MM.1S (cell line): ENCODE data around the gene SPACA6.

Source experiments
- DNase-seq: peaks from one replicate; pipeline ENCODE4 v3.0.0-alpha.2; 2015
- H2AFZ ChIP-seq: fragments of 300-600 bp; sonication (generic); 2 replicates; pipeline ENCODE4 v1.6.0; 2016; ENCODE audit warnings: antibody characterized with exemption, low read length
- H3F3A ChIP-seq: fragments of 300-600 bp; sonication (generic); 2 replicates; pipeline ENCODE4 v1.6.1; 2016; ENCODE audit warnings: mild to moderate bottlenecking, antibody characterized with exemption, low read length, moderate library complexity, mixed read lengths; ENCODE audit not compliant: insufficient read depth
- H3K27ac ChIP-seq: fragments of 300-600 bp; sonication (generic); 2 replicates; pipeline ENCODE4 v1.5.1; 2016; ENCODE audit warnings: mild to moderate bottlenecking, low read length
- H3K27me3 ChIP-seq: fragments of 300-600 bp; sonication (generic); replicated peaks from 2 replicates; pipeline ENCODE4 v1.6.0; 2016; ENCODE audit warnings: low read length; ENCODE audit not compliant: insufficient read depth
- H3K36me3 ChIP-seq: fragments of 300-600 bp; sonication (generic); replicated peaks from 2 replicates; pipeline ENCODE4 v1.6.1; 2016; ENCODE audit warnings: mild to moderate bottlenecking, low read length, mixed read lengths; ENCODE audit not compliant: insufficient read depth
- H3K4me1 ChIP-seq: fragments of 300-600 bp; sonication (generic); 2 replicates; pipeline ENCODE4 v1.6.1; 2016; ENCODE audit warnings: low read length, mixed read lengths
- H3K4me2 ChIP-seq: fragments of 300-600 bp; sonication (generic); 2 replicates; pipeline ENCODE4 v1.6.0; 2016; ENCODE audit warnings: low read depth, low read length
- H3K4me3 ChIP-seq: fragments of 300-600 bp; sonication (generic); 2 replicates; pipeline ENCODE4 v1.5.1; 2016; ENCODE audit warnings: low read length, mixed read lengths
- H3K79me2 ChIP-seq: fragments of 300-600 bp; sonication (generic); 2 replicates; pipeline ENCODE4 v1.6.1; 2016; ENCODE audit warnings: mixed run types, low read length, mixed read lengths
- H3K9ac ChIP-seq: fragments of 300-600 bp; sonication (generic); 2 replicates; pipeline ENCODE4 v1.6.1; 2016; ENCODE audit warnings: low read length, mixed read lengths
- H3K9me2 ChIP-seq: fragments of 300-600 bp; sonication (generic); replicated peaks from 2 replicates; pipeline ENCODE4 v1.6.1; 2016; ENCODE audit warnings: mild to moderate bottlenecking, low read length, mixed read lengths; ENCODE audit not compliant: insufficient read depth
- H3K9me3 ChIP-seq: fragments of 300-600 bp; sonication (generic); replicated peaks from 2 replicates; pipeline ENCODE4 v1.6.1; 2016; ENCODE audit warnings: mild to moderate bottlenecking, low read length, mixed read lengths; ENCODE audit not compliant: insufficient read depth
- H4K20me1 ChIP-seq: fragments of 300-600 bp; sonication (generic); 2 replicates; pipeline ENCODE4 v1.6.1; 2016; ENCODE audit warnings: mild to moderate bottlenecking, low read length, moderate library complexity, mixed read lengths; ENCODE audit not compliant: insufficient read depth
- EZH2 ChIP-seq: fragments of 300-600 bp; sonication (generic); optimal IDR thresholded peaks from 2 replicates; pipeline ENCODE3; 2017; ENCODE audit warnings: low read depth, mild to moderate bottlenecking, antibody characterized with exemption, low read length, mixed read lengths
- EZH2phosphoT487 ChIP-seq: fragments of 300-600 bp; sonication (generic); IDR thresholded peaks from 2 replicates; pipeline ENCODE4 v1.6.1; 2018; ENCODE audit warnings: antibody characterized with exemption, low read length
- TF ChIP-seq, protein P1 (sequence below): fragments of 300-600 bp; sonication (generic); IDR thresholded peaks from 2 replicates; pipeline ENCODE4 v1.5.1; 2016; ENCODE audit warnings: antibody characterized with exemption, low read length, mixed read lengths

The SPACA6 gene

DNA sequence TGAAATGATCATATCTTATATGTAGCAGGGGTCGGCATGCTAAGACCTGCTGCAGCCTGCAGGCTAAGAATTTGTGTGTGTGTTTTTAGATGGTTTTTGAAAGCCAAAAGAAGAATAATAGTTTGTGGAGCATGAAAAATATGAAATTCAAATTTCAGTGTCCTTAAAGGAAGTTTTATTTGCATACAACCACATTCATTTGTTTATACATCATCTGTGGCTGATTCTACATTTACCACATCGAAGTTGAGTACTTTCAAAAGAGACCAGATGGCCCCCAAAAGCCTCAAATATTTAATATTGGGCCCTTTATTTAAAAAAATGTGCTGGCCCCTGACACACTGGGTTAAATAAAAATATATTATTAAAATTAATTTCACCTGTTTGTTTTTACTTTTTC lies 29.4 kb downstream of the SPACA6 start:
- no peaks in the 10 kb centered on the region for H4K20me1 ChIP-seq
- no peak overlapping the region for H3K4me3 ChIP-seq
- no peak overlapping the region for H3K9ac ChIP-seq
- H3K27ac ChIP-seq, result no peak overlapping the region
- no peaks in the 10 kb centered on the region for H3K36me3 ChIP-seq
- no peaks in the 10 kb centered on the region for H3K27me3 ChIP-seq
- DNase-seq, result no peak
- no peaks in the 10 kb centered on the region for H3K9me2 ChIP-seq
- no peaks in the 10 kb centered on the region for H3K9me3 ChIP-seq
- H3K79me2 ChIP-seq, result no peaks in the 10 kb centered on the region
- H2AFZ ChIP-seq, result no peak overlapping the region
- no peak for TF ChIP-seq EZH2
- no peaks in the 10 kb centered on the region for H3F3A ChIP-seq
- H3K4me2 ChIP-seq, result no peak overlapping the region
- H3K4me1 ChIP-seq, result no peaks in the 10 kb centered on the region

DNA sequence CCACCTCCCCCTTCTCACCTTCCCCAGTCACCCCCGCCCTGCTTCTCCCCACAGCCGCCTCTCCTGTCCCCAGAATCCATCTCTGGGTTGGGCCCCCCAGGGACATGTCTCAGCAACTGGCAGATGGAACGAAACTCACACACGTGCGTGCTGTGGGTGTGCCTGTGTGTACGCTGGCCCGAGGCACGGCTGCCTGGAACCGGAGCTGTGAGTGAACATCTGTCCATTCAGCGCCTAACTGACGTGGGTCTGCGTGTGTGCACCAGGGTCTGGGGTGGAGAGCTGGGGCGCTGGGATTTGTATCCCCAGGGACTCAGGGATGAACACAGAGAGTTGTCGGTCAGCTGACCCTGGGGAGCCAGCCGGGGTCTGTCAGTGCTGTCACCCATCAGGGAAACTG lies 31.4 kb downstream of the SPACA6 start:
- no peak overlapping the region for H3K9ac ChIP-seq
- H3K4me1 ChIP-seq, result no peaks in the 10 kb centered on the region
- no peaks in the 10 kb centered on the region for H3K27me3 ChIP-seq
- TF ChIP-seq, protein P1, sequence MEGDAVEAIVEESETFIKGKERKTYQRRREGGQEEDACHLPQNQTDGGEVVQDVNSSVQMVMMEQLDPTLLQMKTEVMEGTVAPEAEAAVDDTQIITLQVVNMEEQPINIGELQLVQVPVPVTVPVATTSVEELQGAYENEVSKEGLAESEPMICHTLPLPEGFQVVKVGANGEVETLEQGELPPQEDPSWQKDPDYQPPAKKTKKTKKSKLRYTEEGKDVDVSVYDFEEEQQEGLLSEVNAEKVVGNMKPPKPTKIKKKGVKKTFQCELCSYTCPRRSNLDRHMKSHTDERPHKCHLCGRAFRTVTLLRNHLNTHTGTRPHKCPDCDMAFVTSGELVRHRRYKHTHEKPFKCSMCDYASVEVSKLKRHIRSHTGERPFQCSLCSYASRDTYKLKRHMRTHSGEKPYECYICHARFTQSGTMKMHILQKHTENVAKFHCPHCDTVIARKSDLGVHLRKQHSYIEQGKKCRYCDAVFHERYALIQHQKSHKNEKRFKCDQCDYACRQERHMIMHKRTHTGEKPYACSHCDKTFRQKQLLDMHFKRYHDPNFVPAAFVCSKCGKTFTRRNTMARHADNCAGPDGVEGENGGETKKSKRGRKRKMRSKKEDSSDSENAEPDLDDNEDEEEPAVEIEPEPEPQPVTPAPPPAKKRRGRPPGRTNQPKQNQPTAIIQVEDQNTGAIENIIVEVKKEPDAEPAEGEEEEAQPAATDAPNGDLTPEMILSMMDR, result no peak
- TF ChIP-seq EZH2phosphoT487 (no peak), EZH2 (no peak)
- no peaks in the 10 kb centered on the region for H3K79me2 ChIP-seq
- no peaks in the 10 kb centered on the region for H3K9me3 ChIP-seq
- no peak overlapping the region for H3K27ac ChIP-seq
- no peaks in the 10 kb centered on the region for H3K36me3 ChIP-seq
- H3K4me2 ChIP-seq, result no peak overlapping the region
- no peak overlapping the region for H3K4me3 ChIP-seq
- H2AFZ ChIP-seq, result no peak overlapping the region
- H4K20me1 ChIP-seq, result no peaks in the 10 kb centered on the region
- no peaks in the 10 kb centered on the region for H3F3A ChIP-seq
- no peak for DNase-seq
- no peaks in the 10 kb centered on the region for H3K9me2 ChIP-seq

GRCh38 chr19:51726049-51726448 lies 32.9 kb downstream of the SPACA6 start:
- Histone ChIP-seq H3K36me3 (no peaks in the 10 kb centered on the region), H3K4me3 (no peak overlapping the region), H3K9ac (no peak overlapping the region), H3K27me3 (no peaks in the 10 kb centered on the region), H4K20me1 (no peaks in the 10 kb centered on the region), H3K4me2 (no peak overlapping the region), H2AFZ (no peak overlapping the region), H3K4me1 (no peaks in the 10 kb centered on the region), H3K9me3 (no peaks in the 10 kb centered on the region), H3K27ac (no peak overlapping the region), H3K79me2 (no peaks in the 10 kb centered on the region), H3F3A (no peaks in the 10 kb centered on the region), H3K9me2 (no peaks in the 10 kb centered on the region)
- no peak for DNase-seq
- TF ChIP-seq, protein P1, result no peak
- TF ChIP-seq EZH2 (no peak), EZH2phosphoT487 (no peak)

- no peak for DNase-seq
- no peak overlapping the region for H3K4me2 ChIP-seq
- H4K20me1 ChIP-seq, result no peaks in the 10 kb centered on the region
- H3K79me2 ChIP-seq, result no peaks in the 10 kb centered on the region
- H2AFZ ChIP-seq, result no peak overlapping the region
- H3K9ac ChIP-seq, result no peak overlapping the region
- no peak overlapping the region for H3K27ac ChIP-seq
- H3K27me3 ChIP-seq, result no peaks in the 10 kb centered on the region
- no peaks in the 10 kb centered on the region for H3K4me1 ChIP-seq
- no peaks in the 10 kb centered on the region for H3K9me2 ChIP-seq
- no peak overlapping the region for H3K4me3 ChIP-seq
- no peaks in the 10 kb centered on the region for H3K36me3 ChIP-seq
- TF ChIP-seq EZH2phosphoT487 (no peak), EZH2 (no peak)
- TF ChIP-seq, protein P1, result no peak
- H3K9me3 ChIP-seq, result no peaks in the 10 kb centered on the region
- H3F3A ChIP-seq, result no peaks in the 10 kb centered on the region
Observed at GRCh38 chr19:51727349-51727880, 34.3 kb downstream of the SPACA6 start.
